ENCODE results near the gene NEUROG1. TPM values are rescaled to one million over a fixed set of nuclear protein-coding genes. Genes with fewer than 3 reads are reported as not detected.
A peak's percentile ranks its signal among the peaks of the same experiment; 100 is the strongest.

Gene NEUROG1
- total RNA-seq, 8 experiments from 2014 or later: 0.15 to 29.4 (median 2.3) TPM; not detected in 3

DNA sequence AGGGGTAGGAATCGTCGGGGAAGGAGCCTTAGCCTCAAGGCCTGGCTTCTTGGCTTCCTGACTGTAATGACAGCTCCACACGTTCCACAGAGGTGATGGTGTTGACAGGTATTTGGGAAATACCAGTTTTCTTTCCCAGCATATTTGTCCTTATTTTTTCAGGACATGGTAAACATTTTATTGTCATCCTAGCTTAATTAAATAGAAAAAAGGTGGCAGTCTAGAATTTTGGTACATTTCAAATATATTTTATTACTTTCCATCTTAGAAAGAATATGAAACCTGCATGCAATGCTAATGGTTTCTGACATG, 34.6 kb upstream of the NEUROG1 start:
- no peak for ATAC-seq (replicated peaks in 6 of 8)
- Histone ChIP-seq H3K4me3 (no peak overlapping the region), H3K27ac (no peak overlapping the region), H3K4me1 (replicated peaks in 1 of 2) (peaks cover 10 to 11% of the 10 kb centered on the region in 2 donors)
- in situ Hi-C loops (cut with MboI; ENCODE audit: low pct_unique_long_range_greater_than_20kb in 2 of 9, low sequenced_read_pairs in 9 of 9, unreplicated experiment in 9 of 9): loop anchor here in 7 of 9 experiments (10.0 to 25.0 kb wide), 3 partner anchors 154 to 267 kb away; partner anchors contain the start of gene SLC25A48 (in 4 of the 7)
- WGBS, 10 experiments: 0 to 10% methylated on average over 2 to 3 of the region's 3 CpGs; no CpG with 5 or more reads in 8 of the 10 experiments

DNA sequence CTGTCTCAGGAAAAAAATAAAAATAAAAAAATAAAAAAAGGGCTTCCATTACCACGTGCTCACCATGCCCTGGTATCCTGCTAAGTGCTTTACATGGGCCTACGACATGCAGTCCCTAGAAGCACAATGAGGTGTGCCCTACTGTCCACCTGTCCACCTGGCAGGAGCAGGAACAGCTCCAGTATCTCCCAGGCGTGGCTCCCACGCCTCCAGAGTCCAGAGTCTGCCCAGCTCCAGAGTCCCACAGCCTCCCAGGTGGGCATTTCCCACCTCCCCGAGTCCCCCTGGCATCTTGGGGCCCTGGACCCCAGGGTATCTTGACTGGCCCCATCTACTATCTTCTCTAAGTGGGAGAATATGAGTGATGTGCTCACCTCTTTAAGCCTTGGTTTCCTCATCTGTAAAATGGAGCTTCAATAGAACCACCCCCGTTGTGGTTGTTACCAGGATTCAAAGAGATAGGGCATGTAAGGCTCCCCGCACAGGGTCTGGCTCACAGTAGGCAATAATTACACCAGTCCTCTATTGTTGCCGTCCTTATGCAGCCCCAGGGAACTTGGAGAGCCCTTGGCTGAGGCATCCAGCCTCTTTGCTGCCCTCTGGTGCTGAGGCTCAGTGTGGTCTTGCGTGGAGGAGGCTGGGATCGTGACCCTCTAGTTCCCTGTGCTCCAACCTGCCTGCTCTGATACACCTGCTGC, 34.1 kb upstream of the NEUROG1 start:
- peak in 7 of 8 experiments; percentile 16 to 77 (median 38) for ATAC-seq (replicated peaks in 6 of 8)
- Histone ChIP-seq H3K4me1 (replicated peaks in 1 of 2) (peaks cover 12 to 13% of the 10 kb centered on the region in 2 donors), H3K4me3 (no peak overlapping the region), H3K27ac (no peak overlapping the region)
- in situ Hi-C loops (cut with MboI; ENCODE audit: low pct_unique_long_range_greater_than_20kb in 2 of 9, low sequenced_read_pairs in 9 of 9, unreplicated experiment in 9 of 9): loop anchor here in 8 of 9 experiments (10.0 to 25.0 kb wide), 4 partner anchors 155 to 267 kb away; partner anchors contain the start of gene SLC25A48 (in 5 of the 8)
- WGBS, 10 experiments: 0 to 92% (median 11%) methylated on average over 1 to 6 of the region's 10 CpGs; no CpG with 5 or more reads in 3 of the 10 experiments

DNA sequence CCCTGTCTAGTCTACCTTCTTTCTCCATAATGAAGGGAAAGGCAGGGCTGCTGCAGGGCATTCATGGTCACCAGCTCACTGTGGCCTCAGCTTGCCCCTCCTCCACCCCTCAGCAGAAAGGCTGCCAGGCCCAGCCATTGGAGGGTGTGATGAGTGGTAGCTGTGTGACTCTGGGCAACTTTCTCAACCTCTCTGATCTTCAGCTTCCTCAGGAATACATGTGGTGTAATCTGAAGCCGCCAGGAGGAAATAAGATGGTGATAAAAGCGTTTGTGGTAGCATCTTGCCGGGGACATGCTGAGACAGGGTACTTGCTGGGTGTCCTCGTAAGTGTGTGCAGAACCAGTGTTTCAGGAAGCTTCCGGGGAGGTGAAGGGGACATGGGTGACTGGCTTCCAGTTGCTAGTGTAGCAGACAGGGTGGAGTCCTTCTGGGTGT, 33.2 kb upstream of the NEUROG1 start:
- 58 to 97% (median 79%) methylated on average over 1 to 5 of the region's 5 CpGs; no CpG with 5 or more reads in 4 of the 10 experiments for WGBS, 10 experiments
- Histone ChIP-seq H3K4me1 (replicated peaks in 1 of 2) (peaks cover 12 to 17% of the 10 kb centered on the region in 2 donors), H3K27ac (no peak overlapping the region)

DNA sequence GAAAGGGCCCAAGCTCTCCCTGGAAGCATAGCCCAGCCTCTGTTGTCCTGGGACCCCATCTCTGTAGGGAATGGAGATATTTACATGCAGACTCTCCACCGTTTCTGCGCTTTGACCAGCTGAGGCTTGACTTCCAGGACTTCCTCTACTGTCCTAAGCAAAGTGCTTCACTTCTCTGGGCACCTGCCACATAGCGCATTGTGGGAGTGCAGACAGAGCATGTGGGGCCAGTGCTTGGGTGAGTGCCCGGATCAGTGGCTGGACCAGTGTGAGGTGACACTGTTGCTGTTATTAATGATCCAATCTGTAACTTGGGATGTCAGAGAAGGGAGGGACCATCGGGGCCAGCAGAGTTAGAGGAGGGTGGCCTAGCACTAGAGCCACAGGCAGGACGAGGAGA, 32.5 kb upstream of the NEUROG1 start:
- WGBS, 10 experiments: 33 to 90% (median 58%) methylated on average over 1 to 4 of the region's 6 CpGs; no CpG with 5 or more reads in 3 of the 10 experiments
- in situ Hi-C loops (cut with MboI; ENCODE audit: low pct_unique_long_range_greater_than_20kb in 2 of 9, low sequenced_read_pairs in 9 of 9, unreplicated experiment in 9 of 9): loop anchor here in 8 of 9 experiments (10.0 to 25.0 kb wide), 4 partner anchors 157 to 269 kb away; partner anchors contain the start of gene SLC25A48 (in 5 of the 8)
- no peak for ATAC-seq (replicated peaks in 6 of 8)
- H3K4me1 ChIP-seq (replicated peaks in 1 of 2): peaks cover 12 to 17% of the 10 kb centered on the region in 2 donors
- no peak overlapping the region for H3K4me3 ChIP-seq
- H3K27ac ChIP-seq: no peak overlapping the region

More for the DNA sequence above, 33.2 kb upstream of the NEUROG1 start:
- no peak for ATAC-seq (replicated peaks in 6 of 8)
- no peak overlapping the region for H3K4me3 ChIP-seq
- in situ Hi-C loops (cut with MboI; ENCODE audit: low pct_unique_long_range_greater_than_20kb in 2 of 9, low sequenced_read_pairs in 9 of 9, unreplicated experiment in 9 of 9): loop anchor here in 8 of 9 experiments (10.0 to 25.0 kb wide), 4 partner anchors 156 to 268 kb away; partner anchors contain the start of gene SLC25A48 (in 5 of the 8)

DNA sequence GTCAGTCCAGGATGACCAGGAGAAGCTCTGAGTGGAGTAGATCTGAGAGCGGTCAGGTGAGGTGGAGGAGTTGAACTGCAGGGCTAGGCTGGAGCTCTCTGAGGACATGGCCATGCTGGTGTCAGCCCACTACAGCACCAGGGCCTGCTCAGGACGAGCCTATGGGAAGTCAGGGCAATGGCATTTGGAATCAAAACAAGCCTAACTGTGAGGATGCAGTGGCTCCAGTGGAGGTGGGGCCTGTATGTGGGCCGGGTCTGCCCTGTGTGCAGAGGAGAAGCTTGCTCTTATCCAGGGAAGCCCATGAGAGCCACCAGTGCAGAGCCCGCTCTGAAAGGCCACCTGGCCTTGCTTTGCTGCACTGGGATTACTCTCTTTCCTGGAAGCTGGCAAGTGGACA, 31.9 kb upstream of the NEUROG1 start:
- WGBS, 10 experiments: 50 to 100% (median 61%) methylated on average over 1 to 3 of the region's 4 CpGs; no CpG with 5 or more reads in 5 of the 10 experiments
- in situ Hi-C loops (cut with MboI; ENCODE audit: low pct_unique_long_range_greater_than_20kb in 2 of 9, low sequenced_read_pairs in 9 of 9, unreplicated experiment in 9 of 9): loop anchor here in 8 of 9 experiments (10.0 to 25.0 kb wide), 4 partner anchors 157 to 270 kb away; partner anchors contain the start of gene SLC25A48 (in 5 of the 8)
- Histone ChIP-seq H3K4me3 (no peak overlapping the region), H3K27ac (no peak overlapping the region), H3K4me1 (replicated peaks in 1 of 2) (peaks cover 13 to 17% of the 10 kb centered on the region in 2 donors)
- ATAC-seq (replicated peaks in 6 of 8): peak in 1 of 8 experiments; percentile 2

DNA sequence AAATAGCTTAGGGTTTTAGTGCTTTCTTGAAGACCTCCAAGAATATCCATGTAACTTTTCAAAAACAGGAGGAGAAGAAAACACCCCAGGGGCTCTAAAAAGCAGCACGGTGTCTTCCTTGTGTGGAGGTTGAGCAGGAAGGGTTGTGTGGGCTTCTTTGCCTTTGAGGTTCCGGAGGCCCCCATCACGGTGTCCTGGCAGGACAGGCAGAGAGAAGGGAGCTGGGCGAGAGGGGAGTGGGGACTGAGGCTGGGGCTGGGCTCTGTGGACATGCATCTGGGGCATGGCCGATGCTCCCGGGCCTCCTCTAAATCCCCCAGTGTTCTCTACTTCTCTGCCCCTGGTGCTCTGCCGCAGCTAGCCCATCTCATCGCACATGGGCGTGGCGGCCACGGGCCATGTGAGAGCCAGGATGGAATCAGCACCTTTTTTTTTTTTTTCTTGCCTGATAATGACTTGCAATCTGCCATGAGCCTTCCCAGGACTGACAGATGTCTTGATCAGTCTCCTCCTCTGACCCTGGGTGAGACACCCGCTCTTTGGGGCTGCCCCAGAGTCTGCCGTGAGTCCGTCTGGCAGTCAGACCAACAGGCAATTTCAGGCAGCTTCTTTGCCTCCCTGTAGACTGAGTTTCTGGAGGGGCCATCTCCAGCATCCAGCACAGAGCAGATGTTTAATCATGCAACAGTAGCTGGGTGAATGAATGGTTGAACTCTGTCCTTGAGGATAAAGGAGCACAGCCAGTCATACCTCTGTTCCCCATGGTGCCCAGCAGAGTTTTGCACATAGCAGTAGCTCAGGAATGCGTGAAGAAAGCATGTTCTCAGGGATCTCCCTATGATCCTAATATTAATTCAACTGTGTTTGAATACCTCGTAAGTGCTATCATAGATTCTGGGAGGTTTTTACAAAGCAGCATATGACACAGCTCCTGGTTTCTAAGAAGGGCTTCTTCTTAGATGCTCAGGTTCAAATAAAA, 30.9 kb upstream of the NEUROG1 start:
- no peak overlapping the region for H3K27ac ChIP-seq
- in situ Hi-C loops (cut with MboI; ENCODE audit: low pct_unique_long_range_greater_than_20kb in 2 of 9, low sequenced_read_pairs in 9 of 9, unreplicated experiment in 9 of 9): loop anchor here in 8 of 9 experiments (10.0 to 25.0 kb wide), 4 partner anchors 158 to 271 kb away; partner anchors contain the start of gene SLC25A48 (in 5 of the 8)
- no peak overlapping the region for H3K4me3 ChIP-seq
- peak in 4 of 8 experiments; percentile 4 to 33 (median 17) for ATAC-seq (replicated peaks in 6 of 8)
- 20 to 100% (median 90%) methylated on average over 1 to 8 of the region's 16 CpGs; no CpG with 5 or more reads in 5 of the 10 experiments for WGBS, 10 experiments
- H3K4me1 ChIP-seq (replicated peaks in 1 of 2): peaks cover 17 to 23% of the 10 kb centered on the region in 2 donors

DNA sequence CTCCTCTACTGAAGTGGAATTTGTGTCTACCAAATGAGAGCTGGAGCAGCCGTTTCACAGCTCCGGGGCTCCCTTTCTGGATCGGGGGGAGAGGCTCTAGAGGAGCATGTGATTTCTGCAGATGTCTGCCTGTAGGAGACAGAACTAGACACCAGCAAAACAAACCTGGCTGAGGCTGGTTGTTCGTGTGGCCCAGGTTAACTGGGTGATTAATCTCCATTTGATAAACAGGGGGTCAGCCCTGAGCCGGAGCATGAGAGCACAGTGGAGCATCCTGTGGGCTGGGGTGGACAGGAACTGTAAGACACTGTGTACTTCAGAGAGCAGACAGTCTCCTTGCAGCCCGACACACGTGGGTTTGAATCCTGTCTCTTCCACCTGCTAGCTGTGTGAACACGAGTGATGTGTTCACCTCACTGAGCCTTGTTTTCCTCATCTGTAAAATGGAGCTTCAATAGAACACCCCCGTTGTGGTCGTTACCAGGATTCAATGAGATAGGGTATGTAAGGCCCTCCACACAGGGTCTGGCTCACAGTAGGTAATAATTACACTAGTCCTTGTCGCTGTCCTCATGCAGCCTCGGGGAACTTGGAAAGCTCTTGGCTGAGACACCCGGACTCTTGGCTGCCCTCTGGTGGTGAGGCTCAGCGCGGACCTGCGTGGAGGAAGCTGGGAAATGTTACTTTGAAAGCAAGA, 30.1 kb upstream of the NEUROG1 start:
- peak in 7 of 8 experiments; percentile 22 to 72 (median 48) for ATAC-seq (replicated peaks in 6 of 8)
- Histone ChIP-seq H3K27ac (no peak overlapping the region), H3K4me3 (no peak overlapping the region), H3K4me1 (replicated peaks in 1 of 2) (peaks cover 20 to 23% of the 10 kb centered on the region in 2 donors)
- in situ Hi-C loops (cut with MboI; ENCODE audit: low pct_unique_long_range_greater_than_20kb in 2 of 9, low sequenced_read_pairs in 9 of 9, unreplicated experiment in 9 of 9): loop anchor here in 8 of 9 experiments (10.0 to 25.0 kb wide), 4 partner anchors 159 to 271 kb away; partner anchors contain the start of gene SLC25A48 (in 5 of the 8)
- 0 to 50% (median 25%) methylated on average over 1 to 11 of the region's 16 CpGs; no CpG with 5 or more reads in 2 of the 10 experiments for WGBS, 10 experiments

DNA sequence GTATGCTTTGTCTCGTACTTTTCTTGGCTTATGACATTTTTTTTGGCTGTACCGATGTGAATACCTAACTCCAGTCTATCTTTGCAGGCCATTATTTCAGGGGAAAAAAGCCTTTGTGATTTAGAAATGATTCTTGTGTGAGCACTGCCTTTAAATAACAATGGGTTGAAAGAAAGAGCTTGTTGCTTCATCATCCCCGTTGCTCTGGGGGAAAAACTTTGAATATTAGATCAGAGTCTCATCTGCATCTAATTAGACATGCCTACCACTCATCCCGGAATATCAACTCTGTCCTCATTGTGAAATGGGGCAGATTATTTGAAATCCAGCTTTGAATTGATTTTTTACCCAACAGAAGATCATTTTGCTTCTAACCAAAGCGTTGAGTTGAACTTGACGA, 29.5 kb upstream of the NEUROG1 start:
- 9 to 50% (median 29%) methylated on average over 1 to 6 of the region's 6 CpGs; no CpG with 5 or more reads in 2 of the 10 experiments for WGBS, 10 experiments
- peak in 3 of 8 experiments; percentile 27 to 40 (median 32) for ATAC-seq (replicated peaks in 6 of 8)
- Histone ChIP-seq H3K4me1 (replicated peaks in 1 of 2) (peaks cover 20 to 23% of the 10 kb centered on the region in 2 donors), H3K4me3 (no peak overlapping the region), H3K27ac (no peak overlapping the region)
- in situ Hi-C loops (cut with MboI; ENCODE audit: low pct_unique_long_range_greater_than_20kb in 2 of 9, low sequenced_read_pairs in 9 of 9, unreplicated experiment in 9 of 9): loop anchor here in 8 of 9 experiments (10.0 to 25.0 kb wide), 4 partner anchors 160 to 272 kb away; partner anchors contain the start of gene SLC25A48 (in 5 of the 8)

DNA sequence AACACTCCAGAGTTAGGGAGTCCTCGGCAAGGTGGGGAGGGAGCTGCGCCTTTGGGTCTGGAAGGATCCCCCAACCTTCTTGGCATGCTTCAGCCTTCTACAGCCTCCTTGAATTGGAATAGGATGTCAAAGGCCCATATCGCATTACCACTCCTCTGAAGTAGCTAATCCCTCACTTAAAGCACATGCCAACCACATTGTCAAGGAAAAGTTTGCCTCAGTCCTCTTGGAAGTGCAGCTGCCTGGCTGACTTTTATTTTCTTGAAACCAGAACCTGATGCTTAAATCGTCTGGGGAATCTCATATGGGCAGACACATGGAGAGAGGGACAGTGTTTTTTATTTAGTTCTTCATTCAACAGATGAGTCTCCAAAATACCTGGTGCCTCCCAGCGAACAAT, 28.6 kb upstream of the NEUROG1 start:
- Histone ChIP-seq H3K4me3 (no peak overlapping the region), H3K27ac (no peak overlapping the region), H3K4me1 (replicated peaks in 1 of 2) (peaks cover 20 to 23% of the 10 kb centered on the region in 2 donors)
- 60 to 92% (median 75%) methylated on average over 1 to 4 of the region's 5 CpGs; no CpG with 5 or more reads in 2 of the 10 experiments for WGBS, 10 experiments
- no peak for ATAC-seq (replicated peaks in 6 of 8)
- in situ Hi-C loops (cut with MboI; ENCODE audit: low pct_unique_long_range_greater_than_20kb in 2 of 9, low sequenced_read_pairs in 9 of 9, unreplicated experiment in 9 of 9): loop anchor here in 8 of 9 experiments (10.0 to 25.0 kb wide), 4 partner anchors 160 to 273 kb away; partner anchors contain the start of gene SLC25A48 (in 5 of the 8)

DNA sequence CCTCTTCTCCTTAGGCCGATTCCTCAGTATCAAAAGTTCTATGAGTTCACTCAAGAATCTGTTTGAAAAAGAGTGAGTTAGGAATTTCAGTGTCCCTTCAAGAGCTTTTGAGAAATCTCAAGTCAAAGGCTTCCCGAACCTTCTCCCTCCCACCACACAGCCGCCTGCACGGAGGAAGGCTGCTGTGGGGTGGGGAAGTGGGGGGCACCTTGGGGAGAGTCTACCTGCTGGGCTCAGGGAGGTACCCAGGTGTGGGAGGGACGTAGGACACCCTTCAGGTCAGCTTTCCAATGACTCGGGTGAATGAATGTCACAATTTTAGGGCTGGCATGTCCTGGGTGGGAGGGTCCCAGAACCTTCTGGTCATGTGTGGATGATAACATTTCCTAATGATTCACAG, 25.5 kb upstream of the NEUROG1 start:
- 80 to 100% (median 86%) methylated on average over 1 of the region's 6 CpGs; no CpG with 5 or more reads in 7 of the 10 experiments for WGBS, 10 experiments
- Histone ChIP-seq H3K27ac (no peak overlapping the region), H3K4me1 (replicated peaks in 1 of 2) (peaks cover 17% of the 10 kb centered on the region in 2 donors), H3K4me3 (no peak overlapping the region)
- in situ Hi-C loops (cut with MboI; ENCODE audit: low pct_unique_long_range_greater_than_20kb in 2 of 9, low sequenced_read_pairs in 9 of 9, unreplicated experiment in 9 of 9): loop anchor here in 8 of 9 experiments (10.0 to 25.0 kb wide), 4 partner anchors 164 to 276 kb away; partner anchors contain the start of gene SLC25A48 (in 5 of the 8)
- ATAC-seq (replicated peaks in 6 of 8): no peak

DNA sequence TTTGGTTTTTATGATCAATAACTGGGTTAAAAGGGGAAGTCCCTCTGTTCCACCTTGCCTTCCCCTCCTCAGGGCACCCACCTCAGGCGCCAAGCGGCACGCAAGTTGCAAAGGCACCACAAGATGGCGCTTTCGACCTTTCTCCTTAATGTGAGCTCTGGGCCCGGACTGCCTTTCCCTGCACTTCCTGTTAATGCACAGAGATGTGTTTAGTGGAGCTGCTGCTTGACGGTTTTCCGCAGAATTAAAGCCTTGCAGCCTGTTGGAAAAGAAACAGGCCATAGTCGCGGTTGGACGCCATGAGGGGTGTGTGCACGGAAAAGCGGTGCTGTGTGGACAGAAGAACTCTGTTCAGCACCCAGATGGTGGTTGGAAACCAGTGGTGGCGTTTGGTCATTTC, 25.1 kb upstream of the NEUROG1 start:
- H3K4me1 ChIP-seq (replicated peaks in 1 of 2): peaks cover 15 to 17% of the 10 kb centered on the region in 2 donors
- no peak overlapping the region for H3K27ac ChIP-seq
- ATAC-seq (replicated peaks in 6 of 8): peak; percentile 82 to 99 (median 92)
- H3K4me3 ChIP-seq: no peak overlapping the region
- in situ Hi-C loops (cut with MboI; ENCODE audit: low pct_unique_long_range_greater_than_20kb in 2 of 9, low sequenced_read_pairs in 9 of 9, unreplicated experiment in 9 of 9): loop anchor here in 8 of 9 experiments (10.0 to 25.0 kb wide), 4 partner anchors 164 to 276 kb away; partner anchors contain the start of gene SLC25A48 (in 5 of the 8)
- 5 to 100% (median 18%) methylated on average over 1 to 11 of the region's 14 CpGs; no CpG with 5 or more reads in 4 of the 10 experiments for WGBS, 10 experiments

Data from motor neuron (in vitro differentiated cells).